GM18870 (cell line): ENCODE data around the gene PLXNB2.
"Not testable (repeated sequence)": the region's sequence is repeated elsewhere in the genome, so short reads cannot be mapped to it uniquely, and the experiment has no call there.

Experiments
- ATAC-seq: cut with Tn5 transposase; IDR thresholded peaks from one replicate; pipeline ENCODE4 v1.9.1; 2021; ENCODE audit warnings: moderate library complexity; ENCODE audit not compliant: unreplicated experiment

Gene PLXNB2

DNA sequence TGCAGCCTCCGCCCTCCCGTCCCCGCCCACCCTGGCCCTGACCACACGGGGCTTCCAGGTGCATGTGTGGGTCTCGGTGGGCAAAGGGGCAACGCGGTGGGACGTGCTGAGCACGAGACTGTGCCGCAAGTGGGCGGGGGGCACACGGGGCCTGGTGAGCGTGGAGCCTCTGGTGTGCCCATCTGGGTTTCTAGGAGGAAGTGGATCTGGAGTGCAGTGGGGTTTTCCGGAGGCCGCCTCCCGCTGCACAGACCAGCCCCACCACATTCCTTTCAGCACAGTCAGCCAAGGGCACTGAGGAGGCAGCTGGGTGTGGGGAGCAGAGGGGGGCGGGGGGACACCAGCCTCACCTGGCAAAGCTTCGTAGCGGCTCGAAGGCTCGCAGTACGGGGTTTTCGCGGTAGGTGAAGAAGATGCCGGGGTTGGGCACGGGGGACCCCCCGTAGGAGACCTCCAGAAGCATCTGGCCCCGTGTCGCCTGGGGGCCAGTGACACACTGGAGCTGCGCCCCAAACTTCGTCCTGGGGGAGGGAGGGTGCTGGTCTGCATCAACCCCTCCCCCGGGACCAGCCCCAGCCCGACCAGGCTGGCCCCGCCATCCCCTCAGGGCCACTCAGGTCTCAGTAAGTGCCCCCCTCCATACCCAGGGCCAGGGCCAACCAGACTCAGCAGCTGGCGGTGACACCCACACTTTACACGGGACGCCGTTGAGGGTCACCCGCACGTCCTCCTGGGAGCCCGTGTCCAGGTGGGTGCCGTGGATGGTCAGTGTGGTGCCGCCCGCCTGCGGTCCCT, 24.9 kb downstream of the PLXNB2 start:
- ATAC-seq: no peak

GRCh38 chr22:50281957-50282356, 25.5 kb downstream of the PLXNB2 start:
- no peak for ATAC-seq

- ATAC-seq: no peak
These were observed 26.1 kb downstream of the PLXNB2 start for GRCh38 chr22:50281384-50281760.

GRCh38 chr22:50280708-50281383, 26.6 kb downstream of the PLXNB2 start:
- no peak for ATAC-seq

GRCh38 chr22:50280022-50280707, 27.3 kb downstream of the PLXNB2 start:
- ATAC-seq: no peak

- no peak for ATAC-seq
These were observed 28.4 kb downstream of the PLXNB2 start for GRCh38 chr22:50278956-50279619.

DNA sequence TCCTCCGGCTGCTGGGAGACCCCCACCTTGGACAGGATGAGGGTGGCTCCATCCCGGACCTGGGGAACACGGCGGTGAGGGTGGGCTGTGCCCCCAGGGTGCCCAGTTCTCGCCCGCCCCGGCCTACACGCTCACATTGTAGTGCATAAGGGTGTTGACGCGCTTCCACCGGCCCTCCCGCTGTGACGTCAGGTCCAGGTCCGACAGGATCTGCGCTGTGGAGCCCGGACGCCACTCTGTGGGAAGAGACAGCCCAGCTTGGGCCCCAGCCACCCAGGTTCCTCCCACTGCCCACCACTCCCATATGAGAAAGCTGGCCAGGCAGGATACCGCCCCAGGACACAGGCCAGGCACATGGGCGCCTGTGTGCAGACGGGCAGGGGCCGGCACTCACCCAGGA, 29.0 kb downstream of the PLXNB2 start:
- ATAC-seq: no peak

GRCh38 chr22:50277761-50278160, 29.7 kb downstream of the PLXNB2 start:
- ATAC-seq: no peak

DNA sequence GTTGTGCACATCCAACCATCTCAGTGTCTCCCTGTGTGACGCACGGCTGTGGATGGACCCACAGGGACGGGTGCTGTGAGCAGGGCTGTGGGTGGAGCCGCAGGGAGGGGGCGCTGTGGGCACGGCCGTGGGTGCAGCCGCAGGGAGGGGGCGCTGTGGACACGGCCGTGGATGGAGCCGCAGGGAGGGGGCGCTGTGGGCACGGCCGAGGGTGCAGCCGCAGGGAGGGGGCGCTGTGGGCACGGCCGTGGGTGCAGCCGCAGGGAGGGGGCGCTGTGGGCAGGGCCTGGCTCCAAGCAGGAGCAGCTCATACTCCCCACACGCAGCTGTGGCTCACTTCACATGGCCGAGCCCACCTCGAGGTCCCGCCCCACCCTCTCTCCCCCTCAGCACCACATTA, 31.3 kb downstream of the PLXNB2 start:
- ATAC-seq: no peak

GRCh38 chr22:50275181-50276055, 32.0 kb downstream of the PLXNB2 start:
- no peak for ATAC-seq

- no peak for ATAC-seq
These were observed 32.7 kb downstream of the PLXNB2 start for GRCh38 chr22:50274771-50275170.

GRCh38 chr22:50274311-50274710, 33.1 kb downstream of the PLXNB2 start:
- no peak for ATAC-seq

- ATAC-seq: not testable (repeated sequence)
These were observed 33.7 kb downstream of the PLXNB2 start for GRCh38 chr22:50273781-50274180.

- not testable (repeated sequence) for ATAC-seq
These were observed 34.1 kb downstream of the PLXNB2 start for GRCh38 chr22:50273352-50273751.

DNA sequence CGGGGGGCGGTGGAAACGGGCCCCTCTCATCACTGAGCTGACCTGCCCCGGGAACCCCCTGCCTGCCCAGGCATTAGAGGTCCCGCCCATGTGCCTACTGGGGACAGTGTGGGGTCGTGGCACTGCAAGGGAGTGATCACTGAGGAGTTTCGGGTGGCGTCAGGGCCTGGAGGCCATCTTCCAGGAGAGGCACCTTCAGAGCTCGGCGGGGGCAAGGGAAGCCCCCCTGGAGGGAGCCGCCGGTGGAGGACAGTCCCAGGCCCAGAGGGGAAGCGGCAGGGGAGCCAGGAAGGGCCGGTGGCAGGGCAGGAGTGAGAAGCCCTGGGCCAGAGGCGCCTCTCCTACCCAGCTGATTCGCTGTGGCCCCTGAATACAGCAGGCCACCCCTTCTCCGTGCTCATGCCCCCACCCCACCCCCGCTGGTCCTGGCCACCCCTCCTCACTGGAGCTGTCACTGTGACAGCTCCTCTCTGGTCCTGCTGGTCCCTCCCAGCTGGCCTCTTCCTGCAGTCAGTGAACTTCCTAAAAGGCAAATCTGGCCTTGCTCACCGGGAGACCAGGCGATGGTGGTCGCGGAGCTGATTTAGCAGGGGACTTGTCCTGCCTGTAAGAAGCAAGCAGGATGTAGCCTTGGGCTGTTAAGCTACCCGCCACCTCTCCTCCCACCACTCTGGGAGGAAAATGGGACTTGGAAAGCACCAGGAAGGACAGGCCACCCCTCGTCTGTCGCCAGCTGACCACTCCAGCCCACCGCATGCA, 35.2 kb downstream of the PLXNB2 start:
- no peak for ATAC-seq

GRCh38 chr22:50271519-50271970, 35.9 kb downstream of the PLXNB2 start:
- no peak for ATAC-seq

- ATAC-seq: no peak
These were observed 36.6 kb downstream of the PLXNB2 start for GRCh38 chr22:50270666-50271394.

DNA sequence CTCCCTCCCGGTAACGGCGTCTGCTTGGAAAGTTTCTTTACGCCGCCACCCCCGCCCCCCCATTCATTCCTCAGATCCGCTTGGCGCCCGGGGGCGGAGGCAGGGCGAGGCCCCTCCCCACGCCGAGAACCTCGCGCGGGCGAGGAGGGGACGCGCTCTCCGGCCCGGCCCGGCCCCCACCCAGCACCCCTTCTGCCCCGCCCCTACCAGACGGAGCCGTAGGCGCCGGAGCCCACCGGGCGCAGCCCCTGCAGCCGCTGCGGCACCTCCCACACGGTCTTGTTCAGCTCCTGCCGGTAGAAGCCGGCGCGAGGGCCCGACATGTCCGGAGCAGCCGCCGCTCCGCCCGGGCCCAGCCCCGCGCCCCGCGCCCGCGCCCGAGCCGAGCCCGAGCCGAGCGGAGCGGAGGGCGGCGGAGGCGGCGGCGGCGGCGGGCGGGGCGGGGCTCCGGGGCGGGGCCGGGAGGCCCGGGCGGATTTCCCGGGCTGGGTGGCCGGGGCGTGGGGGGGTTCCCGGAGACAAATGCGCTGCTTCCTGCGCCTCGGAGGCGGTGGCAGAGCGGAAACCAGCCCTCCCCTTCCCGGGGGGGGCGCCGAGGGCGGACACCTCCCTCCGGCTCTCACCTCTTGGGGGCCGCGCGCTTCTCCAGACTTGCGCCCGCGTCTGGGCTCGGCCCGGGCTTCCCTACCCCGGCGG, 37.3 kb downstream of the PLXNB2 start, which contains the start of gene MAPK11:
Gene MAPK11 (minus strand): TSS at position 411 of the 696 bp plus-strand sequence. CDS start 88 bp downstream, at position 323.
- no peak for ATAC-seq
